Germinal center (tissue), 1 donor: ENCODE results near the gene PRM1.
A peak's percentile ranks its signal among the peaks of the same experiment; 100 is the strongest.

ENCODE experiments used
- DNase-seq: peaks from one replicate; pipeline ENCODE4 v3.0.0; 2012; ENCODE audit warnings: mixed read lengths, low spot score

Gene PRM1

DNA sequence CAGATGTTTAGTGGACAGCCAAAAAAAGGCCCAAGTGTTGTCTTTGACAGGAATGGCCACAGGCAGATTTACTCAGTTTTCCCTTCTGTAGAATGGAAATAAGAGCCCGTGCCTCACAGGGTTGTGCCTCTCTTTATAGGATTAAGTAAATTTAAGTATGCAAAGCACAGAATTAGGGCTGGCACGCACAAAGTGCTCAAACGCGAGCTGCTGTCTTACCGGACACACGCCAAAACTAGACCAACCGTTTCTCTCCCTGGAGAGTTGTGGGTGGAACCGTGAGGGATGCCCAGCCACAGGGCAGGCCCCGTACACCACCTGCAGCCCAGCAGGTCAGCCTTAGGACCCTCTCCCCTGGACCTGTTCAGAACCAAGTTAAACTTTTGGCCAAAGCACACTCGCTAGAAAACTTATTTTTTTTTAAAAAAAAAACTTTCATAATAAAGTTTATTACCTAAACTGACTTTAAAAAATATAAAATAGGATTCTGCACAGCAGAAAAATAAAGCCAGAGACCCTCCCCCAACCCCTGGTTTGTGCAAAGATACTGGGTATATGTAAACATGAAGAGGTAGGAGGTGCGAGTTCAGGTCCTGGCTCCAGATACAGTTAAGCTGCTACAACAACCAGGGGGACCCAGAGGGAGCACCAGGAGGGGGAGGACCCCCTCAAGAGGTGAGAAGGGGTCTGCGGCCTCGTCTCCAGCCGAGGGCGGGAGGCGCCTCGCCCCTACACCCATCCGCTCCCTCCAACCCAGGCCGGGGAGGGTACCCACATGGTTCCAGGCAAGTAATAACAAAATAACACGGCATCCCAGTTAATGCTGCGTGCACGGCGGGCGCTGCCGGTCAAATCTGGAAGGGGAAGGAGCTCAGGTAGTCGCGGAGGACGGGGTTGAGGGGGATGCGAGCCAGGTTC, 26.9 kb downstream of the PRM1 start:
- DNase-seq, result peak; percentile 50

DNA sequence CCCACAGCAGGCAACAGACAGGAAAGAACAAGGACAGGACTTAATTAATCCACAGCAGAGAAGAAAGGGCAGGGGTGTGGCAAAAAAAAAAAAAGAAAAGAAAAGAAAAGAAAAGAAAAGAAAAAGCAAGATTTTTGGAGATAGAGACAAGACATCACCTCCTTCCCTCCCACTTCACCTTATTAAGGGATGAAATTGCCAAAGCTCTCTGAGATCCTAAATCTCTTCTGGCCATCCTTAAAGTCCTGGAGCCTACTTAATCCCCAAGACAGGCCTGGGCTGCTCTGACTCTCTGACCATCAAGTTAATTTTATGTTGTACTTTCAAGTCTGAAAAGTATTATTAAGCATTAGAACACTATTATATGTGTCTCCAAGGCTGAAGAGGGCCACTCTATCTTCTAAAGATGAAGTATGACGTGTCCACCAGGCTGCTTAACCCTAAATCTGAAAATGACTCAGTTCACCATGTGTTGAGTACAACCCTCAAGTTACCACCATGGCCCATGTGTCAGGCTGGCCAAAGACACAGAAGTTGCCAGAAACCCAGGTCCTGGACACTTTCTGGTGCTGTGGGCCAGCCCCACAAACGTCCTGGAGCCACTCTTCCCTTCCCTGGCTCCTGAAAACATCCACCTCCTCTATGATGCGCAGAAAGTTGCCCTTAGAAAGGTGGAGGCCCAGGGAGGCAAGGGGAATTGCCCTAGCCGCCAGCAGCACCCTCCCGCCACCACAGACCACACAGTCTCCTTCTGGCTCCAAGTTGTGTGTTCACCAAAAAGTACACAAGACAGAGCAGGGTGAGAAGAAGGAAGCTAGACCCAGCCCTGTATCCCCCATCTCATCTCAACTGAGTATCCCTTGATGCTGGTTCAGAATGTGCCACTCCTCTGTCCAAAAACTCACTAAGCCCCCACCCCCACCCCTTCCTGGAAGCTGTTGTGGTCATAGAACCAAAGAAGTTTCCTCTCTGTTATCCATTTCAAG, 27.8 kb downstream of the PRM1 start:
- DNase-seq, result no peak

DNA sequence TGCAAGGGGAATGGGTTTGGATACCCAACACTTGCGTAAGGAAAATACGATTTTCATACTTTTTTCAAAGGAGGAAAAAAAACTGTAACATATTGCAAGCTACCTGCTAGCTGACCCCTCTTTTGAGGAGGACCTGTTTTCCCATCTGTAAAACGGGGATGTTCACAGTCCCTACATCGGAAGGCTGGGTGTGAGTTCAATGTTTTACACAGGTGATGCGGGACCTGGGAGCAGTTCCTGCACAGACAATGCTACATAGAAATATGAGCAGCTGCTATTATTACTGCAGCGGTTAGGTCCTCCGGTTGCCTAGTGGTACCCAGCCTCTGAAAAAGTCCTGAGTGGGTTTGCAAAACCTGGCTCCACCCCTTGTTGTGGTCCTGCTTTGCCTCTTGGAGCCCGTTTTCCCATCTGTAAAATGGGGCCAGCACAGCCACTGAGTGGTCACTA, 28.6 kb downstream of the PRM1 start:
- no peak for DNase-seq

DNA sequence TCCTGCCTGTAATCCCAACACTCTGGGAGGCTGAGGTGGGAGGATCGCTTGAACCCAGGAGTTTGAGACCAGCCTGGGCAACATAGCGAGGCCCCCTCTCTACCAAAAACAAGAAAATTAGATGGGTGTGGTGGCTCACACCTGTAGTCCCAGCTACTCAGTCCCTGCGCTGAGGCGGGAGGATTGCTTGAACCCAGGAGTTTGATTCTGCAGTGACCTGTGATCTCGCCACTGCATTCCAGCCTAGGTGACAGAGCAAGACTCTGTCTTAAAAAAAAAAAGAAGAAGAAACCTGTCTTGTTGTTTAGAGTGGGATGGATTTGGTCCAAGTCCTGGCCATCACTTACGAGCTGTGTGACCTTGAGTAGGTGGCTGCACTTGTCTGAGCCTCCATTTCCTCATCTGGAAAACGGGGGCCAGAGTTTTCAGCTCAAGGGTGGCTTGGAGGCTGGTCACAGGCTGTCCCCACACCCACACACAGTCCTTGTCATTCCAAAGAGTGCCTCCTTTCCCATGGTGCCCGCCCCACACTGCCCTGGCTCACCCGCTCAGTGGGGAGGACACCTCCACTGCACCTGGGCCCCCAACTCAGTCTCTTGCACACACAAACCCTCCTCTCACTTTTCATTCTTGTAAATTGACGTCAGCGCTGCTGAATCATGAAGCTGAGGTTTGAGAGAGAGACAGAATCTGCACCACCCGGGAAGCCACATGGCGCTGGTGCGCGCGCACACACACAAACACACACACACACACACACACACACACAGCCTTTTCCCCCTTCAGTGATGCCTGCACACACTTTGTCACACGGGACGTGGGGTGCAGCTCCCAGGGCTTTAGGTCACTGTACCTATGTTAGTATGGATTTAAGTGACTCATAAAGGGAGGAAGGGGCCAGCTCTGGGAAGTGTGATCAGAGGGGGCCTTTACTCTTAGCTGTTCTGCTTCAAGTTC, 29.3 kb downstream of the PRM1 start:
- no peak for DNase-seq

DNA sequence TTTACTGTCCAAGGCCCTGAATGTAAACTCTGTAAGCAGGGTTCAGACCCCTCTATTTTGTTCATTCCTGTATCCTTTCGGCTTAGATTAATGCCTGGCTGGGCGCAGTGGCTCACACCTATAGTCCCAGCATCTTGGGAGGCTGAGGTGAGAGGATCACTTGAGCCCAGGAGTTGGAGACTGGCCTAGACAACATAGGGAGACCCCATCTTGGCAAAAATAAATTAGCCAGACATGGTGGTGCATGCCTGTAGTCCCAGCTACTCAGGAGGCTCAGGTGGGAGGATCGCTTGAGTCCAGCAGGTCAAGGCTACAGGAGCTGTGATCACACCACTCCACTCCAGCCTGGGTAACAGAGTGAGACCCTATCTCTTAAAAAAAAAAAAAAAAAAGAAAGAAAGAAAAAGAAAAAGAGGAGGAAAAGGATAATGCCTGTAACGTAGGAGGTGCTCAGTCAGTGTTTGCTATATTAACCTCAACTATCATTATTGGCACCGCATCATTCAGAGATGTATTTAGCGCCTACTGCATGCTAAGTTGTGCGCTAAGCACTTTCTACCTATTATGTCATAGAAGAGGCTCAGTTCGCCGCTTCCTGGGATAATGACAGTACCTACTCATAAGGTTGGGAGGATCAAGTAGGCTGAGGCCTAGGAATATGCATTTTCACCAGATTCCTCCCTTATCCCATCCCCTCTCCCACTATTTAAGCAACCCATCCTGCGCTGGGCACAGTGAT, 30.2 kb downstream of the PRM1 start:
- DNase-seq, result no peak

DNA sequence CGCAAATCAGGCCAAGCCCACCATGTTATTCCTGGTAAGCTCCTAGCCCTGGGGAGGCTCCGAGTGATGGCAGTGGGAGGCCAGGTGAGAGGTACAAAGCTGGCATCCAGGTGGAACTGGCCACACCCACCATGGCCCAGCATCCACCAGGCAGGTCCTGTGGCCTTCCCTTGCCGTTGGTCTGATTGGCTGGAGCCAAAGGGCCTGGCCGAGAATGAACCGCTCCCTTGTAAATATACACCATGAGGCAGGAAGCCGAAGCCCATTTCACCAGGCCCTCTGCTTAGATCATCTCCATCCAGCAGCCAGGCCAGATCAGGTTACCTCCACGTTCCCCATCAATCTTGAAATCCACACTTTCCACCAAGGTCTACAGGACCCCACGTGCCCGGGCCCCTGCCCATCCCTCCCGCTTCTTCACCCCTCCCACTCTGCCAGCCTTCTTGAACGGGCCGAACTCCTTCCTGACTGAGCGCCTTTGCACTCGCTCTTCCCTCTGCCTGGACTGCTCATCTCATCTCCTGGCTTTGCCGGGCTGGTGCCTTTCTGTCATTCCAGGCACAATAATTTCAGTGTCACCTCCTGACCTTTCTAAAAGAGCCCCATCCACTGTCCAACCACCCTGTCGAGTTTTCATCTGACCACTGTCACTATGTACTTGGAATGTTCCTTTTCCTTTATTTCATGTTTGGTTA, 30.9 kb downstream of the PRM1 start:
- no peak for DNase-seq

DNA sequence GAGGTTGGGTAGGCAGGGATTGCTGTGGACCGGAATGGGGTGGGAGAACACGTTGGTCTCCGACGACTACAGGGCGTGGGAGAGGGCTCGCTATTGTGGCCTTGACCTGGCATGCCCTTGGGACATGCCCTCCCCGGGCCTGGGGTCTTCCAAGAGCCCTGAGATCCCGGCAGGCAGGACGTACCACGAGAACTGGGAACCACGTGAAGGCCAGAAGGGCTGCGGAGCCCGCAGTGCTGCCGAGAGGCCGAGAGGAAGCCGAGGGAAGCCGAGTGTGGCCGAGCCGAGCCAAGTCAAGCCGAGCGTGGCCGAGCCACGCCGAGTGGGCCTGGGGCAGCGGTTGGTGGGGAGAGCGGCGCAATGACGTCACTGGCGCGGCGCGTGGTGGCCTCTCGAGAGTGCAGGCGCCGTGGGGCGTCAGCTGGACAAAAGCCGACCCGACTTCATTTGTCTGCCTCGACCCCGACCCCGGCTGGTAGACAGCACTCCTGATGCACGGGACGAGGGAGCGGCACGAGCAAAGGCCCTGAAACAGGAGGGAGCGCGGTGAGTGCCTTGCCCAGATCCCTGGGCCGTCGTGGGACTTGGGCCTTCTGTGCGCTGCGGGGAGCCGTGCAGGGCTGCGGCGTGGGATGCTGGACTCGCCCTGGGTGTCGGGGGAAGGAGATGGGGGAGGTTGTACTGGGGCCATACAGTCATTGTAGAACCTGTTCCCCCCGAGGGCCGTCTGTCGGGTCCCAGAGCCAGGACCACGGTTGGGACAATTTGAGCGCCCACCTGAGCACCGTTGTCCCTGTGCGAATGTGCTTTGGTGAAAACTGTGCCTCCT, 31.7 kb downstream of the PRM1 start:
- DNase-seq, result no peak

DNA sequence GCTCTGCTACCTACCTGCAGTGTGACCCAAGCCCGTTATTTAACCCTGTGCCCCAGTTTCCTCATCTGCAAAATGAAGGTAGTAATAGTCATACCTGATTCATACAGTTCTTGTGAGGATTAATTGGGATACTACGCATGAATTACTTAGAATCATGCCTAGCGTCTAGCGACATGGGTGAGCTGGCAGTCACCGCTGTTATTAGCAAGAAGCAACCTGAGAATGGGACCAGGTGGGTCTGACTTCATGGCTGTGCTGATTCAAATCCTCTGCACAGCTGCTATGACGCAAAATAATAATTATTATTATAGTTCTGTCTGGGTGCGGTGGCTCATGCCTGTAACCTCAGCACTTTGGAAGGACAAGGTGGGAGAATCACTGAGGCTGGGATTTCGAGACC, 33.0 kb downstream of the PRM1 start:
- DNase-seq, result peak; percentile 57

DNA sequence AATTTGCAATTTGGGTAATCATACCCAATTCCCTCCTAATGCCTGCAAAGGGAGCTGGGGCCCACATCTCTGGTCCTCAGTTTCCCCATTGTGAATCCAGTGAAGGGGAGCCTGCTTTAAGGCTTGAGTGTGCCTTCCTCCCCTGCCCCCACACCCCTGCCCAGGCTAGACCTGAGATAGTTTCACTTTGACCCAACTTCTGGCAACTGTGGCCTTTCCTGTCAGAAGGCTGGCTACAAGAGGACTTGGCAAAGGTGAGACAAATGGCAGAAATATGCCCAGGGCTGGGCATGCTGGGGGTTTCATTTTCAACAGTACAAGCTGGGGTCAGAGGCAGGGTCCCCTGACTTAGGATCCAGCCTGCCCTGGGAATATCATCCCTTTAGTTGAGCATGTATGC, 35.1 kb downstream of the PRM1 start:
- no peak for DNase-seq

DNA sequence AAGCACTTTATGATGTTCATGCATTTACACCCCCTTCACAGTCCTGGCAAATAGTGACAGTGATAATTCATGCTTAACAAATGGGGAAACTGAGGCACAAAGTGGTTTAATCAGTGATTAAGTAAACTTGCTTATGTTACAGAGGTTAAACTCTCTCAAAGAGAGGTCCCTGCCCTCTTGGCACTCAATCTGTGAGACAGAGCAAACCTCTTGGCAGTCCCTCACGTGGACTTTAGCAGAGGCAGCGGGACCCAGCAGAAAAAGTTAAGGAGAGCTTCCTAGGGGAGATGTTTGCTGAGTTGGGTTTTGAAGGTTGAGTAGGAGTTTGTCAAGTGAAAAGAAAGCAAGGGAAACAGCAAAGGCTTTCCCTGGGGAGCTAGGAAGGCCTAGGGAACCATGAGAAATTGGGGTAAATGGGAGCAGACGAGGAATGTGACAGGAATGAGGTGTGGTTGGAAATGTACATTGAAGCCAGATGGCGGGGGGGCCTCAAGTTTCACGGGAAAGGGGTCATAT, 35.9 kb downstream of the PRM1 start:
- no peak for DNase-seq

DNA sequence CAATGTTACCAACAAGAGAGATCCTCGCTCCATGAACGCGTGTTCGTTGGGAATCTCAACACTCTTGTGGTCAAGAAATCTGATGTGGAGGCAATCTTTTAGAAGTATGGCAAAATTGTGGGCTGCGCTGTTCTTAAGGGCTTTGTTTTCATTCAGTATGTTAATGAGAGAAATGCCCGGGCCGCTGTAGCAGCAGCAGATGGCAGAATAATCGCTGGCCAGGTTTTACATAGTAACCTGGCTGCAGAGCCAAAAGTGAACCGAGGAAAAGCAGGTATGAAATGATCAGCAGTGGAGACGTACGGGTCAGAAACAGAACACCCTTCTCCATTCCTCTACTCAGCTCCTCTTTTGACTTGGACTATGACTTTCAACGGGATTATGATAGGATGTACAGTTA, 38.5 kb downstream of the PRM1 start:
- DNase-seq, result no peak

DNA sequence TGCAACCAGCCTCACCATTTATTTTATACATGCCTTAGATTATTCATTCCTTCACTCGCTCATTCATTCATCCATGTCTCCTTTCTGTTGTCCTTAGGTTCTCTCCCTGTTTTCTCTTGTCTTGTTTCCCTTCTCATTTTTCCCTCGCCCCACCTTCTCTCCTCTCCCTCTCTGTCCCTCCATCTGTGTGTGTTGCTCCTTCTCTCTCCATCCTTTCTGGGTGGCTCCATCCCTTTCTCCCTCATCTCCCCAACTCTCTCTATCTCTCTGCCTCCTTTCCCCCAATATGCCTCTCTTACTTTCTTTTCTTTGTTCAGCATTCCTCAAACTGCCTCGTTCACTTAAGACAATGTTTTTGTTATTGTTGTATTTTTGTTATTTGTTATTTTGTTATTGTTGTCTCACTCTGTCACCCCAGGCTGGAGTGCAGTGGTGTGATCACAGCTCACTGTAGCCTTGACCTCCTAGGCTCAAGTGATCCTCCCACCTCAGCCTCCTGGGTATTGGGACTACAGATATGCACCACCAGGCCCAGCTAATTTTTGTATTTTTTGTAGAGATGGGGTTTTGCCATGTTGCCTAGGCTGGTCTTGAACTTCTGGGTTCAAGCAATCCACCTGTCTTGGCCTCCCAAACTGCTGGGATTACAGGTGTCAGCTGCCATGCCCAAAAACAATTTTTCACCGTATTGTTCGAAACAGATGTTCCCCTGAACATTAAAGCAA, 39.5 kb downstream of the PRM1 start:
- no peak for DNase-seq

DNA sequence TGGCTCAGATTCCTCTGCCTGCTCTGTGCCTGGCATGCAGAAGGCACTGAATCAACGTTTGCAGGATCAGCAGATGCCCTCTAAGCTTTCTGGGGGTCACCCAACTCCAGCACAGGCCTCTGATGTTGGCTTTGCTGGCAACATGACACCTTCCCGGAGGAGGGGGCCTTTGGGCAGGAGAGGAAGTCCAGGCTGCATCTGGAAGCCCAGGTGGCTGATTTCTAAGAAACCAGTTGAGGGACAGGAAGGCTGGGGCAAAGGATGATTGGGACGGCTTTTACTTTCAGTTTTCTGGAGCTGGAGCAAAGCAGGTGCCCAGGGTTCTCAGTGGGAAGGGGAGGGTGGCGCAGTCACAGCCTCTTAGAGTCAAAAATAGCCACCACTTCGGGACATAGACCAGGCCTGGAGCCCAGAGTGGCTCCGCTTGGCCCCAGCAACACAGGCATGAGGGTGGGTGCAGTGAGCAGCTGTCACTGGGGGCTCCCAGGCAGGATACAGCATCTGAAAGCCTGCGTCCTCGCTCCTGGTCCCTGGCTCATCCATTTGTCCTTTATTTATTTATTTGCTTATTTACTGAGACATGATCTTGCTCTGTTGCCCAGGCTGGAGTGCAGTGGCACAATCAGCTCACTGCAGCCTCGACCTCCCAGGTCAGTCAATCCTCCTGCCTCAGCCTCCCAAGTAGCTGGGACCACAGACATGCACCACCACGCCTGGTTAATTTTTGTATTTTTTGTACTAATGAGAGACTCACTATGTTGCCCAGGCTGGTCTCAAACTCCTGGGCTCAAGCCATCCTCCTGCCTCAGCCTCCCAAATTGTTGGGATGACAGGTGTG, 40.3 kb downstream of the PRM1 start:
- no peak for DNase-seq

DNA sequence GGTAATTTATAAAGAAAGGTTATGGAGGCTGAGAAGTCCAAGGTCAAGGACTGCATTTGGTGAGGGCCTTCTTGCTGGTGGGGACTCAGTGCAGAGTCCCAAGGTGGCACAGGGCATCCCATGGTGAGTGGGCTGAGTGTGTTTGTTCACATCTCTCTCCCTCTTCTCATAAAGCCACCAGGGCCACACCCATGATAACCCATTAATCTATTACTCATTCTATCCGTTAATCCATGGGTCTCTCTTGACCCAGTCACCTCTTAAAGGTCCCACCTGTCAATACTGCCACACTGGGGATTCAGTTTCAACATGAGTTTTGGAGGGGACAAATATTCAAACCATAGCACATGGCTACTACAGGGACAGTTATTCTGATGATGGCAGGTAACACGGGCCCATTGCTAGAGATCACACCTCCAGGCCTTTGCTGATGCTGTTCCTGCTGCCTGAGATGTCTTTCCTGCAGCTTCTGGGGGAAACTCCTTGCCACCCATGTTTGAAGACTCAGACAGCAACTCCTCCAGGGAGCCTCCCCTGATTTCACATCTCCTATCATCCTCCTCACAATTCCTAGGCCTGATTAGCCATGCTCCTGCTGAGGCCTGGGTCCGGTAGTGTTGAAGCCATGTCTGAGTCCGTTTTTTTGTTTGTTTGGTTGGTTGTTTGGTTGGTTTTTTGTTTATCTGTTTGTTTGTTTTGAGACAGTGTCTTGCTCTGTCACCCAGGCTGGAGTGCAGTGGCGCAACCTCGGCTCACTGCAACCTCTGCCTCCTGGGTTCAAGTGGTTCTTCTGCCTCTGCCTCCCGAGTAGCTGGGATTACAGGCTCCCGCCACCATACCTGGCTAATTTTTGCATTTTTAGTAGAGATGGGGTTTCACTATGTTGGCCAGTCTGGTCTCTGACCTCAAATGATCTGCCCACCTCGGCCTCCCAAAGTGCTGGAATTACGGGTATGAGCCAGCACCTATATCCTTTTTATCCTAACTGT, 41.2 kb downstream of the PRM1 start:
- DNase-seq, result no peak

DNA sequence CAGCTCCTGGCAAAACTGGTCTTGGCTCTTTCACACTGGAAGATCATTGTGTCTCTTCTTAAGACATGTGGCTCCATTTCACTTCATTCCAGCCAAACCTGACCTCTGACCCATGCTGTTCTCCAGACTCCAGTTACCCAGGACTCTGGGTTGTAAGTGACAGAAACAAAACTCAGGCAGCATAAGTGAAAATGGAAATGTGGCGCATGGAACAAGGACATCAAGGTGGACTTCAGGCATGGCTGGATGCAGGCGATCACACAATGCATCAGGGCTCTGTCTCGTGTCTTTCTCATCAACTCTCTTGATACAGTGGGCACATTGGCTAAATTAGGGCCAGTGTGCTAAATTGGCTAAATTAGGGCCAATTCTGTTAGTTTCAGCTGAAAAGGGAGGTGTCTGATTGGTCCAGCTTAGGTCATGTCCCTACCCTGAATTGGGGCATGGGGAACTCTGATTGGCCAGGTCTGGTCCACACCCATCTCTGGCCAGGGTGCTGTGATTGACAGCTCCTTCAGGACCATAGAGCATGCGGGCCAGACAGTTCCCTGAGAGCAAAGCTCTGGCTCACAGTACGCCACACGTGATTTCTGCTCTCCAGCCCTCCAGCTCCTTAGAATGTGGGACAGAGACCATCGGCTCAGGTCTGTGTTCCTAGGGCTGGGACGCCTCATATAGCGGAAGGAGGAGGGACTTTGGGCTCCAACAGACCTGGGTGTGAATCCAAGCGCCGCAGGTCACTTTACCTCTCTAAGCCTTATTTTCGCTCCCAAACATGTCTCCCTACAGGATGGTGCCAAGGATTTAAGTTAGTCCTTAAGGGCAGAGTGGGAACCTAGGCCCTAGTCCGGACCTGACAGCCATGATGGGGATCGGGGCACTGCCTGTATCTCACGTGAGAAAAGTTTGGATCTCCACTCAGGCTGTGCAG, 42.6 kb downstream of the PRM1 start:
- no peak for DNase-seq
